Measurements from ENCODE around the gene ATP8B4.

The ATP8B4 gene

GRCh38 chr15:50067254-50067653 is 51.8 kb downstream of the ATP8B4 start:
- DNase-seq, result no peak

GRCh38 chr15:50066666-50067065 is 52.4 kb downstream of the ATP8B4 start:
- DNase-seq, result no peak

- no peak for DNase-seq
These were observed 52.8 kb downstream of the ATP8B4 start for GRCh38 chr15:50066202-50066601.

GRCh38 chr15:50065279-50065678 is 53.8 kb downstream of the ATP8B4 start:
- DNase-seq, result no peak

GRCh38 chr15:50064673-50065072 is 54.4 kb downstream of the ATP8B4 start:
- no peak for DNase-seq

- no peak for DNase-seq
These were observed 55.8 kb downstream of the ATP8B4 start for GRCh38 chr15:50063226-50063625.

GRCh38 chr15:50061503-50061902 is 57.5 kb downstream of the ATP8B4 start:
- no peak for DNase-seq

GRCh38 chr15:50059883-50060282 is 59.1 kb downstream of the ATP8B4 start:
- DNase-seq, result no peak

- no peak for DNase-seq
These were observed 59.7 kb downstream of the ATP8B4 start for GRCh38 chr15:50059203-50059772.

- peak in 1 of 56 donors; percentile 0 for DNase-seq
These were observed 61.0 kb downstream of the ATP8B4 start for GRCh38 chr15:50057905-50058639.

GRCh38 chr15:50057196-50057595 is 61.8 kb downstream of the ATP8B4 start:
- no peak for DNase-seq

- no peak for DNase-seq
These were observed 63.3 kb downstream of the ATP8B4 start for GRCh38 chr15:50055750-50056157.

GRCh38 chr15:50055332-50055731 is 63.7 kb downstream of the ATP8B4 start:
- peak in 1 of 56 donors; percentile 3 for DNase-seq

- DNase-seq, result no peak
These were observed 65.8 kb downstream of the ATP8B4 start for GRCh38 chr15:50053055-50053856.

GRCh38 chr15:50051811-50052419 is 67.1 kb downstream of the ATP8B4 start:
- DNase-seq, result peak in 34 of 56 donors; percentile 2 to 81 (median 22)

- no peak for DNase-seq
These were observed 67.9 kb downstream of the ATP8B4 start for GRCh38 chr15:50050986-50051743.

- DNase-seq, result no peak
These were observed 69.2 kb downstream of the ATP8B4 start for GRCh38 chr15:50049871-50050270.

- no peak for DNase-seq
These were observed 72.2 kb downstream of the ATP8B4 start for GRCh38 chr15:50046867-50047266.

- DNase-seq, result no peak
These were observed 72.9 kb downstream of the ATP8B4 start for GRCh38 chr15:50046159-50046558.

- no peak for DNase-seq
These were observed 74.1 kb downstream of the ATP8B4 start for GRCh38 chr15:50044904-50045303.

GRCh38 chr15:50044406-50044805 is 74.6 kb downstream of the ATP8B4 start:
- no peak for DNase-seq

Measured in amygdala (tissue), 56 donors.